IPS-18c (cell line): ENCODE results near the gene GPC6.

Experiments
- H3K4me3 ChIP-seq: 2 replicates; pipeline ENCODE4 v1.7.0; 2013; ENCODE audit warnings: low read depth, mild to moderate bottlenecking, low read length, moderate library complexity; ENCODE audit not compliant: insufficient read depth
- H3K9me3 ChIP-seq: one replicate; pipeline ENCODE4 v1.6.1; 2013; ENCODE audit warnings: mild to moderate bottlenecking, low read length, moderate library complexity; ENCODE audit not compliant: control insufficient read depth, insufficient read depth

Gene GPC6

DNA sequence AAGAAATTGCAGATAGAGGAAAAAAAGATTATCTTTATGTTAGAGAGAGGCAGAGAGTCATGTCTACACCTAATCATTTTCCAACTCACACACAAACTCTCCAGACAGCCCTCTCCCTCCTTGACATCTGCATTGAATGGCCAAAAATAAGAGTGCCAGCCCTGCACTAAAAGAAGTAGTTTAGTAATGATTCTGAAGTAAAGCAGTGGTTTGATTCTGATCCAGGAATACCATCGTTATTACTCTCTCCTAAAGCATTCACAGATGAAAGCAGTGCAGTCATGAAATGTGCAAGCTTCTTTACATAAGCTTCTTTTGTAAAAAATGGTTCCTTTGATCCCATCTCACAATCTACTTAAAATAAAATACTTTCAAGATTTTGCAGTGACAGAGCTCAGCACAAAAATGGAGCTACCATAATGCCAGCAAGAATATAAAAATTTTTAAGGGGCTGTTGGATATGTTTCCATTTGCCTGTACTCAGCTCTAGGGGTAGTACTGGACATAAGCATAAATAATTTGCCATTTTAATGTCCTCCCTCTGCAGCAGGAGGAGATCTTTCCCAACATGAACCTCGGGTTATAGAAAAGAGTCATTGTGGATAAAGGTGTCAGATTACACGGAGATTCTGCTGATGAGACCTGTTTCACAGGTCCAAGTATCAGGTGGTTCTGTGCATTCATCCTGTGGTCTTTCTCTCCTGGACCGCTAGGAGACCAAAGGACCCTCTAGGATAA, 846.6 kb downstream of the GPC6 start:
- Histone ChIP-seq H3K4me3 (no peak overlapping the region), H3K9me3 (peaks cover 2% of the 10 kb centered on the region)

DNA sequence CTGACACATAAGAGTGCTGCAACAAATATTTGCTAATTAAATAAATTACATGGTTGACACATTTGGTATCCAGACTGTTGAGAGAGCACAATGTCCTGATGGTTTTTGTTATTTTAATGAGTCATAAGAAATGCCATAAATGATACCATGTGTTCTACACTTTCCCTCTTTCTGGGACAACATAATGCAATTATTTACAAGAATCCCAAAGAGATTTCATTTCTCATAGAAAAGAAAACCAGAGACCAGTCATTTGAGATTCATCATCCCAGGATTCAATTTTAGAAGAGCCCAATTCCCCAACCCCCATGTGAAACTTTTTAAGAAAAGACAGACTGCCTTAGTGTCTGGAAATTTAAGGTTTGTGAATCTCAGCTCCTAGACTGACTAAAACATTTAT, 853.3 kb downstream of the GPC6 start:
- H3K4me3 ChIP-seq, result no peak overlapping the region
- no peaks in the 10 kb centered on the region for H3K9me3 ChIP-seq

DNA sequence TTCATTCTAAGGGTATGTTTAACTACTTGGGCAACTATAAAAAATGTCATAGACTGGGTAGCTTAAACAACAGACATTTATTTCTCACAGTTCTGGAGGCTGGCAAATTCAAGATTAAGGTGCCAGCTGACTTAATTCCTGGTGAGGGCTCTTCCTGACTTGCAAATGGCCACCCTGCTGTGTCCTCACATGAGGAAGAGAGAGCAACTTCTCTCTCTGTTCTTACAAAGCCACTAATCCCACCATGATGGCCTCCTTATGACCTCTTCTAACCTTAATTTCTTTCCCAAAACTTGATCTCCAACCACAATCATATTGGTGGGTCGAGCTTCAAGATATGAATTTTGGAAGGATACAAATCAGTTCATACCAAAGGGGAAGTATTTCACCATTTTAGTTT, 853.9 kb downstream of the GPC6 start:
- H3K9me3 ChIP-seq, result no peaks in the 10 kb centered on the region
- no peak overlapping the region for H3K4me3 ChIP-seq

DNA sequence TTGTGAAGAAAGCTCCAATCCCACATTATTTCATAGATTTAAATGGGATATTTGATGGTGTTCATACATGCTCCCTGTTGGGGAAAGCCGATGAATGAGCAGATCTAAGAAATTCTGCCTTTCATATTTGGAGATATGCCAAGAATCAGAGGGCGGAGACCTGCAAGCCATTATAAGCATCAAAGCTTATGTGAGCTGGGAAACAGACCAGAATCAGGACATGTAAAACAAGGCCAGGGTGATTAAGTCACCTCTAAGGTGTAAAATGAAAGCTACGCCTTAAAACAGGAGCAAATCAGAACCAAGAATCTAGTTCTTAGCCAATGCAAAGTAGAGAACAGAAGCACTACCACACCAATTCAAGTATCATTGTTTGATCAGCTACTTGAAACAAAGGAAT, 860.5 kb downstream of the GPC6 start:
- no peaks in the 10 kb centered on the region for H3K9me3 ChIP-seq
- H3K4me3 ChIP-seq, result no peak overlapping the region

DNA sequence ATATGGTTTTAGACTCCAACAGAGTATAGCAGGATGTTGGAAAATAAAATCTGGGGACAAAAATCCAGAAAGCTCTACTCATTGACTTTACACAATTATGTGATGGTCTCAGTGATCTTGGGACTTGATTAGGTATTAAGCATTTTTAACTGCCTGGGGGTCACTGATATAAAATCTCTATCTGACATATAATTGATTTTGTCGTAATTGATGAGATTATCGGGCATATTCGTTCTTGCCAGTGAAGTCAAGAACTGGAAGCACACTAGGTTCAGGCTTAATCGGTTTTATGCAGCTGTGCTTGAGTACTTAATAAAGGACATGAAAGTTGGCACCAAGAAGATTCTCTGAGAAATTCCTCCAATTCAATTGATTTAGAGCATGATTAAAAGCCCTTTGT, 862.1 kb downstream of the GPC6 start:
- no peak overlapping the region for H3K4me3 ChIP-seq
- H3K9me3 ChIP-seq, result no peaks in the 10 kb centered on the region

DNA sequence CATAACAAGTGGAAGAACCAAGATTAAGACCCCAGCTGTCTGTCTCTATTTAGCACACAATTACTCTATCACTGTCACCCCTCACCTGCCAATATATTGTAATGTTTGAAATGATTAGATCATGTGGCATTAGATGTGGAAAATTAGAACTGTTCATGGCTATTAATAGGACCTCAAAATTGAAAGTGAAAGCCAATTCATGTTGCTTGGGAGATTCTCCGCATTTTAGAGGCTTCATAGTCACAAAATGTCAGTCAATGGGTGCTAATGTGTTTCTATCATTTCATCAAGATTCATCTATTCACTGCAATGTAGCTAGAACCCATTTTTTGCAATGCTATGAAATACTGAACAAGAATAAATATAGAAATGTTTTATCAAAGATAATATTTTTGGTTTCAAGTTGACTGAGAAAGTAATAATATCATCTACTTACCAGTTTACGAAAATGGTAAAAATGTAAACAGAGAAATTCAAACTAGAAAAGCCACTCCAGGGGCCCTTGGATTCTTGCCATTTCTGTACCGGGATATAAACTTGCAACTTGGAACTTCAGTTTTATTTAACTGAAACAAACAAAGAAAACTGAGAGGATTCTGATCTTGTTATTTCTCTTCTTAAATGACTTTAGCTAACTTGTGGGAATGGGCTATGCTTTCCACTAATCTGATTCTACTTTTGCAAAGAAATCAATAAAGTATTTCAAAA, 864.3 kb downstream of the GPC6 start:
- no peak overlapping the region for H3K4me3 ChIP-seq
- H3K9me3 ChIP-seq, result no peaks in the 10 kb centered on the region

DNA sequence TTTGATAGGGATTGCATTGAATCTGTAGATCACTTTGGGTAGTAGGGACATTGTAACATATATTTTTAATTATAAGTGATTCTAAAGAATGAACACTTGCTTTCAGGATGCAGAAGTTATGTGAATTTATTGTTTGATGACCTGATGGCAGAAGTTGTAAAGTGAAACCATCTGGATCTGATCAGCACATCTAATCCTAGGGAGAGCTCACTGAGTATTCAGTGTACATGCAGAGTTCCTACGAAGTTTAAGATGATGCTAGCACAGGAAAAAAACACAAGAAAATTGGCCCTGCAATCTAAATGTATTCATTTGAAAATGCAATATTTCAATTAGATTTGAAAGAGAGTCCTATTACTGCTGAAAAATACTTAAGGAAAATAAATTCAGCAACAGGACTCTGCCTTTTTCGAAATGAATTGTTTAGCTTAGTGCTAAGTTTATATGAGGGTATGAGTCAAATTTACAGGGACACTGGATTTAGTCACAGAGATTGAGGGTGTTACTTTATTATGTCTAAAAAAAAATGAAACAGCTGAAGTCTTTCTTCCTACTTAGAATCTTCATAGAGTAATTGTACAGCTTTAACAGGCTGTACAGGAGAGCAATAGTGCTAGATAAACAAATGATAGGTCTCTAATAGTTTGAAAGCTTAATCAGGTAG, 867.2 kb downstream of the GPC6 start:
- Histone ChIP-seq H3K9me3 (no peaks in the 10 kb centered on the region), H3K4me3 (no peak overlapping the region)

DNA sequence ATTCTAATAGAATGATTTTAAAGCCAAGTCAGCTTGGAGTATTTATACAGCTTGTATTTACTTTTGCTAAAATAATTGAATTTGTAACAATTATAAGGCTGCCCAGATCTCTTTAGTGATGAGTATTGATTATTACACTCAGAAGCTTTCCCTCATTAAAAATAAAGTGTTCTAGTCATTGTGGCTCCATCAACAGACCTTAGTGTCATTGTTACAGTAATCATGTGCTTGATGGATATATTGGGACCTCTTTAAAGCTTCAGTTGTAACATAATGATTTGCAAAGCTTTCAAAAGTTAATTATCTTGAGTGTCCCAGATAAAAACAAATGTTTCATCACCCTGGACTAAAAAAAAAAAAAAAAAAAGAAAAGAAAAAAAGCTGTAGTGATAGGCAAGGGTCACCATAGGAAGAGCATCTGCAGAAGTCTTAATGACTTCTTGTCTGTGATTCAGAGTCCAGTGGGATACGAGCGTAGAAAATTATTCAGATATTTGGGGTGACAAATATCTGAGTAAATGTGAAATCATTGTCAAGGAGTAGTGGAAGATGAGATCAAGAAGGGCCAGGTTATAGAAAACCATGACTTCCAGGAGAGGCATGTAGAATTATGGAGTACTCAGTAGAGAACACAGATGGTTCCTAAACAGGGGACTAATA, 883.2 kb downstream of the GPC6 start:
- no peaks in the 10 kb centered on the region for H3K9me3 ChIP-seq
- H3K4me3 ChIP-seq, result no peak overlapping the region

DNA sequence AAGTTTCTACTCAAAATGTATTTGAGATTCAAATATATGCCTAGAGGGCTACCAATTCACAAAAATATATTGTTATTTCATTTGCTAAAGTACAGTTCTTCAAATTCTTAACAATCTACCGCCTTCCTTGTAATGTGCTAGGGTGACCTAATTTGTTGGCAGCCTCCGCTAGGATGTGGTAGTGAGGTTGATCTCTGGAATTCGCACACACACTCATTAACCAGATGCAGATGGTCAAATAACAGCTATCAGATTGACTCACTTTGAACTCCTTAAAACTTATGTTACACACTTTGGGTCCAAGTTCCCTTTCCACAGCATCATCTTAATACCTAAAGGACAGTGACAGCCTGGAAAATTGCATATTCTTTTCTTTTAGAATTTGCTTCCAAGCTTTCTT, 885.6 kb downstream of the GPC6 start:
- no peaks in the 10 kb centered on the region for H3K9me3 ChIP-seq
- no peak overlapping the region for H3K4me3 ChIP-seq

DNA sequence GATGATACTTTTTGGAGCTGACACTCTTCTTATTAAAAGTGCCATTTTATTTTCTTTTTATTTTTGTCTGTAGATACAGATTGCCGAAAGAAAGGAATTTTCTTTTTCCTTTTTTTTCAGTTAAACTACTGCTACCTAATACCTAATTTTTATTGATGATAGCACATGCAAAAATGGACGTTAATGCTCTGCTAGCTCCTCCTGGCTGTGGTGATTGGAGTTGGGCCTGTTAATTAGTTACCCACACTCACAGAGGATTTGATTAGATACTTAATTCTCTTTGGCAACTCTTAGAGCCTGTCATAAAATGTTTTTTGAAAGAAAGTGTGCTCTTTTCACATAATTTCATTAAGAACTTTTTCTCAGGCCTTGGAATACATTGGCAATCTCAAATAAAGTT, 886.1 kb downstream of the GPC6 start:
- no peak overlapping the region for H3K4me3 ChIP-seq
- H3K9me3 ChIP-seq, result no peaks in the 10 kb centered on the region

DNA sequence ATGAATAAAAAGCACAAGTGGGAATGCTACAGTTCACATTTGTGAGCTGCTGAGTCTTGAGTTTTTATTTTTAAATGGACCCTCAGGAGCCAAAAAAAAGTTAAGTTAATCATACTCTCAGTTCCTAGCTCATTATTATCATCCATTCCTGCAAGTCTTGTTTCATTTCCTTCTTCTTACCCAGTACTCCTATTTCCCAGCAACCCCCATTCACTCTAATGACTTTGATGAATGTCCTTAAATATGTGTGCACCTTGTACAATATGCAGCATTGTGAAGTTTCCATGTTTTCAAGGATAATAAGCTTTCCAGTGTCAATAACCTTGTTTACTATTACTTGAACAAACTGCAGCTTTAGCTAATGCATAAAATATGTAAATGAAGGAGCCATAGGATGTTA, 886.6 kb downstream of the GPC6 start:
- no peak overlapping the region for H3K4me3 ChIP-seq

DNA sequence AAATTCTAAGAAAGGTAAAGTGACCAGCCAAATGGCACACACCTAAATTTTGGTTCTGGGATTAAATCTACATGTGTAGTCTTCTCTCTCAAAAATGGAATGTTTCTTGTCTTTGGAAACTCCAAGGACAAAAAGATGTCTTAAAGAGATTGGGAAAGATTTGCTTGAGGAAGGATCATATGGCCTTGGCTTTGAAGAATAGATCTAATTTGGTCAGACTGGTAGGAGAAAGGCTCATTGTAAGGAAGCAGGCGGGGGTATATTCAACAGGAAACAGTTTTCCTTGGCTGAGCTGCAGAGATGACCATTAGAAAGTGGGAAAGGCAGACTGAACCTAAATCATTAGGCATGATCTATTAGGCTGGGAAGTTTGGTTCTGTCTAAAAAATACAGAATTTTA, 887.6 kb downstream of the GPC6 start:
- no peaks in the 10 kb centered on the region for H3K9me3 ChIP-seq
- no peak overlapping the region for H3K4me3 ChIP-seq

More for the DNA sequence above, 886.6 kb downstream of the GPC6 start:
- no peaks in the 10 kb centered on the region for H3K9me3 ChIP-seq

DNA sequence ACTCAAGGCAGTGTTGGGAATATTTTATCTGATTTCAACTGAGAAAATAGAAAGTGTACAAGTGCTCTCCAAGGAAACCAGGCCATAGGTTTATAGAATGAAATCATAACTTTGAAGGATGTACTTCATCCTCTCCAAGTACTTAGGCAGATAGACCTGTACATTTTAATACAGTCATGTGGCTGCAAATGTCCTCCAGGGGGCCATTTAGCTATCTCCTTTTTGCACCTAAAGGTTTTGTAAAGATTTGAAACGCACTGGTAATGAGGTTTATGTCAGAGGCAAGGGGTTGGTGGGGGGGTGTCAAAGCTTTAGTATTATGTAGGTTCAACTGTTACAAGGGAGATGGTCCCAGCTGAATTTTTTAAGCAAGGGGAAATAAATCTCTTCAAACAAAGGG, 888.4 kb downstream of the GPC6 start:
- H3K9me3 ChIP-seq, result no peaks in the 10 kb centered on the region
- no peak overlapping the region for H3K4me3 ChIP-seq

DNA sequence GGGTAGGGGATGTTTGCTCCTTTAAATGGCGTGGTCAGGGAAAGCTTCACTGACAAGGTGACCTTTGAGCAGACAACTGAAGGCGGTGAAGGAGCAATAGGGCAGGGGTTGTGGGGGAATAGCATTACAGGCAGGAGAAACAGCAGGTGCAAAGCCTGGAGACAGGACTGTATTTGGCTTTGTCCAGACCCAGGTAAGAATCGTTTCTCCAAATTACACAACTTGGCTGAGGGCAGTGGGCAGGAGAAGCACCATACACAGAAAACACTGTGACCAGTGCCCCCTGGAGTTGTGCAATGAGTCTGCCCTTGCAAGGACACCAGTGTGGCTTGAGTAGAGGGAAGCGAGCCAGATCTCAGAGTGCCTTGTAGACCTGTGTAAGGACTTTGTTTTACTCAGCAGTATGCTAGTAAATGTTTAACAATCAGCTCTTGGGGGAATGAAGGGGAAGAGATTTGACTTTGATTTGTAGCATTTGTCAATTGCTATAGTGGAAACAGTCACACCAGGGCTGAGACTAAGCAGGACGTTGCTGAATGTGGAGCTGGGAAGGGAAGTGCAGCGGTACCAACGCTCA, 892.8 kb downstream of the GPC6 start:
- Histone ChIP-seq H3K9me3 (no peaks in the 10 kb centered on the region), H3K4me3 (no peak overlapping the region)

DNA sequence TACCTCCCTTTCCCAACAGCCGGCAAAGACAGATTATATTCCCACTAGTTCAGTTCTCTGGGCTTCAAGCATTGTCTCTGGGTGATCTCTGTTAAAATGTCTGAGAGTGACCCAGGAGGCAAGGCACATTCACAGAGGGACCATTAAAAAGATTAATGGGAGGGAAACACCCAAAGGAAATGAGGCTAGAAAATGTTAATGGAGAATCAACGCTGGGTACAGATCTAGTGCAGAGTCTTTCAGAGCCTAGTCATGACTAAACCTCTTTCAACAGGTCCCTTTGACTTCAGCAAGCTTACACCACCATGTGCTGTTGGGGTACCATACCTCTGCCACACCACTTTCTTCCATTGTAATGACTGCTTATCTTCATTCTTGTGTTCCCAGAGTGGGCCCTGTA, 894.3 kb downstream of the GPC6 start:
- Histone ChIP-seq H3K4me3 (no peak overlapping the region), H3K9me3 (no peaks in the 10 kb centered on the region)

DNA sequence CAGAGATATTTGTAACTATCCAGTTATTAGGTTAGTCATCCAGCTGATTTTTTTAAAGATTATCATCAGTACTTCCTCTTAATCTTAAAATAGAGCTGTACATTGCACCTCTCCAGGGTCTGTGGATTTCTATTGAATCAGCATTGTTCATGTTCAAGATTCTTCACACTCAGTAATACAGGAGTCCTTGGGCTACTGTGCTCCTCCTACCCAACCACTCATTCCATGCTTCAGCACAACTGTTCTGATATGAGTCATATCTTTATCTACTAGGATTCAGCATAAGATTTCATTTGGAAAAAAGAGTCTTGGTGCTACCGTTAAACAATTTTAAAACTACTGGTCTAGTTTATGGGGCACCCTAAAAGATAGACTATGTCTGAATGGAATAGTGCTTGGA, 895.1 kb downstream of the GPC6 start:
- no peak overlapping the region for H3K4me3 ChIP-seq
- H3K9me3 ChIP-seq, result no peaks in the 10 kb centered on the region

DNA sequence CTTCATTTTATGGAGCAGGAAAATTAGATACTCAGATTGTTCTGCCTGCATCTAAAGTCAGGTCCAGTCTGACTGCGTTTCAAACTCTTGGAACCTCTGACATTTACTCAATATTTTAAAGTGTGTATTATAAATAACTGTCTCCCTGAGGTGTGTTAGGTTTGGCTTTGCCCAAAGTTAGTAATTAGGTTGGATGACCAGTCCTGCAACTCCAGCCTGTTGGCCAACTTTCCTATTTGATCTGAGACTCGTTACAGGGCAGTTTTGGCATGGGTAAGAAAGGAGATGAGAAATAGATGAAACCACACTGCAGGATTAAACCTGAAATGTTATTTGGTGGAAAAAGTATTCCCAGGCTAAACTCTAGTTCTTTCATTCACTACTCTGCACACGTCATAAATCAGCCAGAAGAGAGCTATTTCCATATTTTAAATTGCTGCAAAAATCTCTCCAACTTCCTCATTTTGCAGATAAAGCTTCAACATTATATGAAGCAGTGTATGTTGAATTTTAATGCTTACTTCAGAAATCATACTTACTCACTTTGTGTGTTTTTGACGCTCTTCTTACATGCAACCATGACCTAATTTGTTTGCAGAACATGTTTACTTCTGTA, 895.8 kb downstream of the GPC6 start:
- Histone ChIP-seq H3K4me3 (no peak overlapping the region), H3K9me3 (no peaks in the 10 kb centered on the region)
